ENCODE data around the gene EXOSC3. TPM values are rescaled to one million over a fixed set of nuclear protein-coding genes. Genes with fewer than 3 reads are reported as not detected.

Gene EXOSC3
- total and polyA plus RNA-seq, 9 of the 15 experiments (the other 6 are each of a cell fraction or from before 2014, with no cell fraction given) = 18.5 to 266 (median 114) TPM

DNA sequence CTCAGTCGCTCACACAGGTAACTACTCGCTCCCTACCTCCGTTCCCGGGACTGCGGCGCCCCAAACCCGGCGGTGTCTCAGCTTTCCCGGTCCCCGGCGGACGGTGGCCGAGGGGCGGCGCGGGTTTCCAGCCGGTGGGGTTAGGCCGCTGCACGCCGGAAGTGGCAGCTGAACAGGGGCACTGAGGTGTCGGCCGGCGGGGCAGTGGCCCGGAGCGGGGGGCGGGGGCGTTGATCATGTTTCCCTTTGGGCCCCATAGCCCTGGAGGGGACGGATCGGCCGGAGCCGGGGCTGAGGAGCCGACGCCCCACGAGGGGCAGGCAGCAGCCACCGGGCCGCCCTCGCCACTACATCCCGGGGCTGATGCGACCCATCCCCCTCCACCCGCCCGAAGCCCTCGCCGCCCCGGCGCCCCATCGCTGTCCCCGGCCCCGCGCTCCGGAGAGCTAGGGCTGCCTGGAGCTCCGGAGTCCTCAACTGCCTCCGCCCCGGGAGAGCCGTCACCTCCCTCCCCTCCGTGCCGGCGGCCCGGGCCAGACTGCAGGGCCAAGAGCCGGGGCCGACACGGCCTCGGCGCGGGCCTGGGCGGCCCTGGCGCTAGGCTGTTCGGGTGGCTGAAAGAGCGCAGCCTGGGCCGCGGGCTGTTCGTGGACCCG lies 15.9 kb upstream of the EXOSC3 start, which contains the start of gene DCAF10 (continued):
- TF ChIP-seq, protein P1, sequence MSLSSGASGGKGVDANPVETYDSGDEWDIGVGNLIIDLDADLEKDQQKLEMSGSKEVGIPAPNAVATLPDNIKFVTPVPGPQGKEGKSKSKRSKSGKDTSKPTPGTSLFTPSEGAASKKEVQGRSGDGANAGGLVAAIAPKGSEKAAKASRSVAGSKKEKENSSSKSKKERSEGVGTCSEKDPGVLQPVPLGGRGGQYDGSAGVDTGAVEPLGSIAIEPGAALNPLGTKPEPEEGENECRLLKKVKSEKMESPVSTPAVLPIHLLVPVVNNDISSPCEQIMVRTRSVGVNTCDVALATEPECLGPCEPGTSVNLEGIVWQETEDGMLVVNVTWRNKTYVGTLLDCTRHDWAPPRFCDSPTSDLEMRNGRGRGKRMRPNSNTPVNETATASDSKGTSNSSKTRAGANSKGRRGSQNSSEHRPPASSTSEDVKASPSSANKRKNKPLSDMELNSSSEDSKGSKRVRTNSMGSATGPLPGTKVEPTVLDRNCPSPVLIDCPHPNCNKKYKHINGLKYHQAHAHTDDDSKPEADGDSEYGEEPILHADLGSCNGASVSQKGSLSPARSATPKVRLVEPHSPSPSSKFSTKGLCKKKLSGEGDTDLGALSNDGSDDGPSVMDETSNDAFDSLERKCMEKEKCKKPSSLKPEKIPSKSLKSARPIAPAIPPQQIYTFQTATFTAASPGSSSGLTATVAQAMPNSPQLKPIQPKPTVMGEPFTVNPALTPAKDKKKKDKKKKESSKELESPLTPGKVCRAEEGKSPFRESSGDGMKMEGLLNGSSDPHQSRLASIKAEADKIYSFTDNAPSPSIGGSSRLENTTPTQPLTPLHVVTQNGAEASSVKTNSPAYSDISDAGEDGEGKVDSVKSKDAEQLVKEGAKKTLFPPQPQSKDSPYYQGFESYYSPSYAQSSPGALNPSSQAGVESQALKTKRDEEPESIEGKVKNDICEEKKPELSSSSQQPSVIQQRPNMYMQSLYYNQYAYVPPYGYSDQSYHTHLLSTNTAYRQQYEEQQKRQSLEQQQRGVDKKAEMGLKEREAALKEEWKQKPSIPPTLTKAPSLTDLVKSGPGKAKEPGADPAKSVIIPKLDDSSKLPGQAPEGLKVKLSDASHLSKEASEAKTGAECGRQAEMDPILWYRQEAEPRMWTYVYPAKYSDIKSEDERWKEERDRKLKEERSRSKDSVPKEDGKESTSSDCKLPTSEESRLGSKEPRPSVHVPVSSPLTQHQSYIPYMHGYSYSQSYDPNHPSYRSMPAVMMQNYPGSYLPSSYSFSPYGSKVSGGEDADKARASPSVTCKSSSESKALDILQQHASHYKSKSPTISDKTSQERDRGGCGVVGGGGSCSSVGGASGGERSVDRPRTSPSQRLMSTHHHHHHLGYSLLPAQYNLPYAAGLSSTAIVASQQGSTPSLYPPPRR (CRISPR knock-in tag; IDR thresholded peaks at IDR 0.05; ENCODE audit: borderline replicate concordance) = no peak
- TF ChIP-seq GATAD2A (IDR thresholded peaks at IDR 0.05) = peak; percentile 95
- peak; percentile 84 for TF ChIP-seq CREM (IDR thresholded peaks at IDR 0.05; ENCODE audit: low read depth)
- TF ChIP-seq, protein P2, sequence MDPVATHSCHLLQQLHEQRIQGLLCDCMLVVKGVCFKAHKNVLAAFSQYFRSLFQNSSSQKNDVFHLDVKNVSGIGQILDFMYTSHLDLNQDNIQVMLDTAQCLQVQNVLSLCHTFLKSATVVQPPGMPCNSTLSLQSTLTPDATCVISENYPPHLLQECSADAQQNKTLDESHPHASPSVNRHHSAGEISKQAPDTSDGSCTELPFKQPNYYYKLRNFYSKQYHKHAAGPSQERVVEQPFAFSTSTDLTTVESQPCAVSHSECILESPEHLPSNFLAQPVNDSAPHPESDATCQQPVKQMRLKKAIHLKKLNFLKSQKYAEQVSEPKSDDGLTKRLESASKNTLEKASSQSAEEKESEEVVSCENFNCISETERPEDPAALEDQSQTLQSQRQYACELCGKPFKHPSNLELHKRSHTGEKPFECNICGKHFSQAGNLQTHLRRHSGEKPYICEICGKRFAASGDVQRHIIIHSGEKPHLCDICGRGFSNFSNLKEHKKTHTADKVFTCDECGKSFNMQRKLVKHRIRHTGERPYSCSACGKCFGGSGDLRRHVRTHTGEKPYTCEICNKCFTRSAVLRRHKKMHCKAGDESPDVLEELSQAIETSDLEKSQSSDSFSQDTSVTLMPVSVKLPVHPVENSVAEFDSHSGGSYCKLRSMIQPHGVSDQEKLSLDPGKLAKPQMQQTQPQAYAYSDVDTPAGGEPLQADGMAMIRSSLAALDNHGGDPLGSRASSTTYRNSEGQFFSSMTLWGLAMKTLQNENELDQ (CRISPR knock-in tag; IDR thresholded peaks at IDR 0.05; ENCODE audit: borderline replicate concordance) = peak; percentile 22; the same call in 1 of the 2 replicates
- TF ChIP-seq KDM1A (IDR thresholded peaks at IDR 0.05) = peak in 1 of 2 experiments; percentile 63; a peak in 1 of 4 replicates
- TF ChIP-seq, protein P3, sequence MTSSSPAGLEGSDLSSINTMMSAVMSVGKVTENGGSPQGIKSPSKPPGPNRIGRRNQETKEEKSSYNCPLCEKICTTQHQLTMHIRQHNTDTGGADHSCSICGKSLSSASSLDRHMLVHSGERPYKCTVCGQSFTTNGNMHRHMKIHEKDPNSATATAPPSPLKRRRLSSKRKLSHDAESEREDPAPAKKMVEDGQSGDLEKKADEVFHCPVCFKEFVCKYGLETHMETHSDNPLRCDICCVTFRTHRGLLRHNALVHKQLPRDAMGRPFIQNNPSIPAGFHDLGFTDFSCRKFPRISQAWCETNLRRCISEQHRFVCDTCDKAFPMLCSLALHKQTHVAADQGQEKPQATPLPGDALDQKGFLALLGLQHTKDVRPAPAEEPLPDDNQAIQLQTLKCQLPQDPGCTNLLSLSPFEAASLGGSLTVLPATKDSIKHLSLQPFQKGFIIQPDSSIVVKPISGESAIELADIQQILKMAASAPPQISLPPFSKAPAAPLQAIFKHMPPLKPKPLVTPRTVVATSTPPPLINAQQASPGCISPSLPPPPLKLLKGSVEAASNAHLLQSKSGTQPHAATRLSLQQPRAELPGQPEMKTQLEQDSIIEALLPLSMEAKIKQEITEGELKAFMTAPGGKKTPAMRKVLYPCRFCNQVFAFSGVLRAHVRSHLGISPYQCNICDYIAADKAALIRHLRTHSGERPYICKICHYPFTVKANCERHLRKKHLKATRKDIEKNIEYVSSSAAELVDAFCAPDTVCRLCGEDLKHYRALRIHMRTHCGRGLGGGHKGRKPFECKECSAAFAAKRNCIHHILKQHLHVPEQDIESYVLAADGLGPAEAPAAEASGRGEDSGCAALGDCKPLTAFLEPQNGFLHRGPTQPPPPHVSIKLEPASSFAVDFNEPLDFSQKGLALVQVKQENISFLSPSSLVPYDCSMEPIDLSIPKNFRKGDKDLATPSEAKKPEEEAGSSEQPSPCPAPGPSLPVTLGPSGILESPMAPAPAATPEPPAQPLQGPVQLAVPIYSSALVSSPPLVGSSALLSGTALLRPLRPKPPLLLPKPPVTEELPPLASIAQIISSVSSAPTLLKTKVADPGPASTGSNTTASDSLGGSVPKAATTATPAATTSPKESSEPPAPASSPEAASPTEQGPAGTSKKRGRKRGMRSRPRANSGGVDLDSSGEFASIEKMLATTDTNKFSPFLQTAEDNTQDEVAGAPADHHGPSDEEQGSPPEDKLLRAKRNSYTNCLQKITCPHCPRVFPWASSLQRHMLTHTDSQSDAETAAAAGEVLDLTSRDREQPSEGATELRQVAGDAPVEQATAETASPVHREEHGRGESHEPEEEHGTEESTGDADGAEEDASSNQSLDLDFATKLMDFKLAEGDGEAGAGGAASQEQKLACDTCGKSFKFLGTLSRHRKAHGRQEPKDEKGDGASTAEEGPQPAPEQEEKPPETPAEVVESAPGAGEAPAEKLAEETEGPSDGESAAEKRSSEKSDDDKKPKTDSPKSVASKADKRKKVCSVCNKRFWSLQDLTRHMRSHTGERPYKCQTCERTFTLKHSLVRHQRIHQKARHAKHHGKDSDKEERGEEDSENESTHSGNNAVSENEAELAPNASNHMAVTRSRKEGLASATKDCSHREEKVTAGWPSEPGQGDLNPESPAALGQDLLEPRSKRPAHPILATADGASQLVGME (CRISPR knock-in tag; IDR thresholded peaks at IDR 0.05) = peak; percentile 64; the same call in 1 of the 2 replicates
- TF ChIP-seq GTF2F1 (IDR thresholded peaks at IDR 0.05; ENCODE audit: low read depth, low read length) = peak; percentile 81; the same call in 1 of the 2 replicates
- no peak for TF ChIP-seq SMARCA4 (IDR thresholded peaks at IDR 0.05)
- TF ChIP-seq, protein P4, sequence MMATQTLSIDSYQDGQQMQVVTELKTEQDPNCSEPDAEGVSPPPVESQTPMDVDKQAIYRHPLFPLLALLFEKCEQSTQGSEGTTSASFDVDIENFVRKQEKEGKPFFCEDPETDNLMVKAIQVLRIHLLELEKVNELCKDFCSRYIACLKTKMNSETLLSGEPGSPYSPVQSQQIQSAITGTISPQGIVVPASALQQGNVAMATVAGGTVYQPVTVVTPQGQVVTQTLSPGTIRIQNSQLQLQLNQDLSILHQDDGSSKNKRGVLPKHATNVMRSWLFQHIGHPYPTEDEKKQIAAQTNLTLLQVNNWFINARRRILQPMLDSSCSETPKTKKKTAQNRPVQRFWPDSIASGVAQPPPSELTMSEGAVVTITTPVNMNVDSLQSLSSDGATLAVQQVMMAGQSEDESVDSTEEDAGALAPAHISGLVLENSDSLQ (IDR thresholded peaks at IDR 0.05) = peak; percentile 27
- TF ChIP-seq, protein P5, sequence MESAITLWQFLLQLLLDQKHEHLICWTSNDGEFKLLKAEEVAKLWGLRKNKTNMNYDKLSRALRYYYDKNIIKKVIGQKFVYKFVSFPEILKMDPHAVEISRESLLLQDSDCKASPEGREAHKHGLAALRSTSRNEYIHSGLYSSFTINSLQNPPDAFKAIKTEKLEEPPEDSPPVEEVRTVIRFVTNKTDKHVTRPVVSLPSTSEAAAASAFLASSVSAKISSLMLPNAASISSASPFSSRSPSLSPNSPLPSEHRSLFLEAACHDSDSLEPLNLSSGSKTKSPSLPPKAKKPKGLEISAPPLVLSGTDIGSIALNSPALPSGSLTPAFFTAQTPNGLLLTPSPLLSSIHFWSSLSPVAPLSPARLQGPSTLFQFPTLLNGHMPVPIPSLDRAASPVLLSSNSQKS (CRISPR knock-in tag; IDR thresholded peaks at IDR 0.05) = no peak
- no peak; the same call in 1 of the 2 replicates for TF ChIP-seq ZNF764 (CRISPR knock-in tag; IDR thresholded peaks at IDR 0.05; ENCODE audit: low read depth)
- TF ChIP-seq NFIX (CRISPR knock-in tag; IDR thresholded peaks at IDR 0.05; ENCODE audit: low read depth) = no peak

Data from K562 (cell line).